Endothelial cell of umbilical vein (primary cell): Measurements from ENCODE around the gene ACD. TPM values are rescaled to one million over a fixed set of nuclear protein-coding genes. Genes with fewer than 3 reads are reported as not detected.

Experiments used
- BruUV-seq: library from RNA; stranded (reverse); fragments of 400-500 nt; replicated peaks from 2 replicates; lab custom pipeline; 2021; lab: Mats Ljungman, UMichigan
- CTCF ChIA-PET: fragments of 300-600, 350-600 bp; sonication (Branson Sonifier 250); formaldehyde crosslinking; loops from one replicate; lab custom pipeline; 2021; ENCODE audit warnings: antibody characterized with exemption, inconsistent platforms; lab: Charles Lee
- POLR2A ChIA-PET: fragments of 300-600, 350-600 bp; sonication (Branson Sonifier 250); formaldehyde crosslinking; loops from one replicate; lab custom pipeline; 2021; ENCODE audit warnings: antibody characterized with exemption, inconsistent platforms; lab: Charles Lee
- DNase-seq: peaks from one replicate; pipeline ENCODE4 v3.0.0-alpha.2; 2011; ENCODE audit warnings: low read depth, low spot score
- FAIRE-seq: peaks from 2 replicates; lab custom pipeline; 2011; peaks lifted over from hg19 to GRCh38; lab: Jason Lieb, UNC
- H2AFZ ChIP-seq: 2 replicates; pipeline ENCODE4 v1.6.0; 2012; ENCODE audit warnings: low read depth, low read length, control low read depth, inconsistent platforms
- H3K27ac ChIP-seq: 2 replicates; pipeline ENCODE4 v1.5.1; 2011; ENCODE audit warnings: low read depth, mild to moderate bottlenecking, control low read depth, low read length, moderate library complexity; ENCODE audit not compliant: insufficient read depth
- H3K27me3 ChIP-seq, 2 experiments: 2 replicates each; pipeline versions ENCODE4 v1.6.0 to v1.6.1; 2011; ENCODE audit warnings: low read length in 2 of 2, mixed read lengths in 1 of 2; ENCODE audit not compliant: control insufficient read depth in 2 of 2, insufficient read depth in 2 of 2
- H3K36me3 ChIP-seq, 2 experiments: 2 replicates in 1 of 2; 3 replicates in 1 of 2; pipeline ENCODE4 v1.5.1; 2011; ENCODE audit warnings: low read length in 2 of 2, mild to moderate bottlenecking in 1 of 2, moderate library complexity in 1 of 2; ENCODE audit not compliant: control insufficient read depth in 2 of 2, insufficient read depth in 2 of 2; ENCODE audit errors: extremely low read depth in 1 of 2
- H3K4me1 ChIP-seq: 3 replicates; pipeline ENCODE4 v1.5.1; 2011; ENCODE audit warnings: mild to moderate bottlenecking, low read length; ENCODE audit not compliant: control insufficient read depth, insufficient read depth; ENCODE audit errors: extremely low read depth
- H3K4me2 ChIP-seq: 2 replicates; pipeline ENCODE4 v1.6.1; 2011; ENCODE audit warnings: low read length, control low read depth, mixed read lengths; ENCODE audit not compliant: insufficient read depth
- H3K4me3 ChIP-seq, 3 experiments: fragments of 200-600 bp in 1 of 3; sonication (generic), shearing (Covaris generic) in 1 of 3; replicated peaks in 1 of 3; 2 replicates each; pipeline ENCODE4 v1.5.1; 2011 to 2016; ENCODE audit warnings: control low read depth in 3 of 3, low read length in 3 of 3, mild to moderate bottlenecking in 2 of 3, inconsistent platforms in 1 of 3, low read depth in 1 of 3, moderate library complexity in 1 of 3; ENCODE audit not compliant: insufficient read depth in 1 of 3
- H3K79me2 ChIP-seq: 2 replicates; pipeline ENCODE4 v1.6.0; 2012; ENCODE audit warnings: low read length, inconsistent platforms; ENCODE audit not compliant: control insufficient read depth, insufficient read depth
- H3K9ac ChIP-seq: replicated peaks from 2 replicates; pipeline ENCODE3; 2011; ENCODE audit warnings: low read length, control low read depth; ENCODE audit not compliant: insufficient read depth; ENCODE audit errors: extremely low read depth
- H3K9me1 ChIP-seq: replicated peaks from 3 replicates; pipeline ENCODE4 v1.6.0; 2011; ENCODE audit warnings: mild to moderate bottlenecking, low read length; ENCODE audit not compliant: control insufficient read depth, insufficient read depth; ENCODE audit errors: extremely low read depth
- H3K9me3 ChIP-seq: replicated peaks from 2 replicates; pipeline ENCODE4 v1.5.1; 2012; ENCODE audit warnings: low read length, inconsistent platforms; ENCODE audit not compliant: control insufficient read depth, insufficient read depth
- H4K20me1 ChIP-seq: replicated peaks from 2 replicates; pipeline ENCODE3; 2011; ENCODE audit warnings: mild to moderate bottlenecking, low read length; ENCODE audit not compliant: control insufficient read depth, insufficient read depth; ENCODE audit errors: extremely low read depth
- CTCF ChIP-seq, 2 donors: IDR thresholded peaks; 1 replicate in 1 of 2; 2 replicates in 1 of 2; pipeline ENCODE4 v1.5.1; 2011; ENCODE audit warnings: low read length in 2 of 2, mild to moderate bottlenecking in 2 of 2, moderate library complexity in 2 of 2, control low read depth in 1 of 2, inconsistent platforms in 1 of 2, low read depth in 1 of 2; ENCODE audit not compliant: insufficient read depth in 1 of 2; ENCODE audit errors: extremely low read depth in 1 of 2
- EZH2 ChIP-seq: IDR thresholded peaks from 2 replicates; pipeline ENCODE4 v1.6.1; 2012; ENCODE audit warnings: borderline replicate concordance, low read depth, mild to moderate bottlenecking, moderate library complexity, low read length, inconsistent platforms; ENCODE audit not compliant: severe bottlenecking
- FOS ChIP-seq: IDR thresholded peaks from 2 replicates; pipeline ENCODE4 v1.6.1; 2011; ENCODE audit warnings: mild to moderate bottlenecking, low read length, moderate library complexity, borderline replicate concordance; ENCODE audit not compliant: insufficient read depth
- GATA2 ChIP-seq: IDR thresholded peaks from 2 replicates; pipeline ENCODE4 v1.7.0; 2011; ENCODE audit warnings: low read depth, mild to moderate bottlenecking, moderate library complexity, mixed read lengths, low read length; ENCODE audit not compliant: insufficient read length, insufficient read depth
- JUN ChIP-seq: IDR thresholded peaks from 2 replicates; pipeline ENCODE4 v1.6.1; 2011; ENCODE audit warnings: borderline replicate concordance, low read depth; ENCODE audit not compliant: insufficient read length, insufficient read depth
- MAX ChIP-seq: IDR thresholded peaks from 2 replicates; pipeline ENCODE4 v1.6.1; 2011; ENCODE audit not compliant: insufficient read depth, insufficient read length
- POLR2AphosphoS5 ChIP-seq: IDR thresholded peaks from 2 replicates; pipeline ENCODE4 v1.6.1; 2012; ENCODE audit warnings: low read depth, mild to moderate bottlenecking, control low read depth, low read length, moderate library complexity; ENCODE audit not compliant: insufficient read depth
- dilution Hi-C: fragments of 300-500 bp; cut with MboI; formaldehyde crosslinking; loops from one replicate; pipeline ENCODE4 v1.15.0; 2019; ENCODE audit warnings: low sequenced_read_pairs; ENCODE audit not compliant: extremely low pct_ligation_motif_present
- intact Hi-C: fragments of 100-400 bp; cut with micrococcal nuclease; formaldehyde crosslinking; loops from one replicate; pipeline ENCODE4 v1.10.0; 2022
- polyA plus RNA-seq, 4 experiments: library from polyadenylated mRNA; depleted of rRNA in 3 of 4; stranded (reverse) in 3 of 4; unstranded in 1 of 4; fragments of >200 nt; gene quantifications; 2 replicates each; pipeline versions ENCODE4 v1.2.1 to v1.2.3, GENCODE V29; 2011 to 2012; ENCODE audit warnings: missing spikeins in 1 of 4
- total RNA-seq: library from RNA; stranded (reverse); gene quantifications from 2 replicates; pipeline ENCODE4 v1.2.3, GENCODE V29; 2021

Gene ACD
- total and polyA plus RNA-seq, 2 donors (not counting 3 experiments of a cell fraction or from before 2014, with no cell fraction given), result 24.4 to 36.0 TPM

DNA sequence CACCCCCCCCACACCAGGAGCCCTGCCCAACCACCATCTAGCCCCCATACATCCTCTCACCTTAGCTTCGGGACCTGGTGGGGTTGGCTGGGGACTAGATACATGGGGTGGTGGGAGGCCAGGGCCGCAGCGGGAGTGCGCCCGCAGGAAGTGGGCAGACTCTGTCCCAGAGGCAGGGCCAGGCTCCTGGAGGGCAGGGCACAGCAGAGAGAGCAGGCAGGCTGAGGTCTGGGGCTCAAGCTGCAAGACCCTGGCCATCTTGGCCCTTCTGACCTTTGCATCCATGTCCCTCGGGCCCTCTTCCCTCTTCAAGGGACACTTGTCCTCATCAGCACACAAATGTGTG is 3.8 kb upstream of the ACD start:
- peaks cover 0 to 6% of the 10 kb centered on the region in 2 experiments for H3K36me3 ChIP-seq
- H3K4me1 ChIP-seq, result peaks cover 24% of the 10 kb centered on the region
- no peaks in the 10 kb centered on the region for H3K9me1 ChIP-seq
- H4K20me1 ChIP-seq, result no peaks in the 10 kb centered on the region
- no peak overlapping the region for H3K4me2 ChIP-seq
- no peak overlapping the region for H3K27ac ChIP-seq
- ChIA-PET POLR2A (interaction anchor here (0.6 kb wide), 1 partner anchor 120 kb away, joined by 3 read pairs; no protein-coding TSS in a partner anchor), CTCF (interaction anchor here (1.2 to 12.7 kb wide), 5 partner anchors 9 to 143 kb away, joined by 3 to 163 read pairs (median 5); partner anchors contain the start of gene CARMIL2)
- no peaks in the 10 kb centered on the region for H3K79me2 ChIP-seq
- no peak overlapping the region for H3K9ac ChIP-seq
- FAIRE-seq, result no peak
- BruUV-seq, result no TSS peak
- H2AFZ ChIP-seq, result no peak overlapping the region
- dilution Hi-C loops (no loop called here), intact Hi-C loops (no loop called here)
- TF ChIP-seq POLR2AphosphoS5 (no peak), GATA2 (no peak), EZH2 (no peak), FOS (no peak), JUN (no peak), MAX (no peak), CTCF (IDR thresholded peaks at IDR 0.05; ENCODE audit: extremely low read depth in 1 of 2, insufficient read depth in 1 of 2, low read depth in 1 of 2, low read length in 2 of 2) (no peak)
- no peaks in the 10 kb centered on the region for H3K9me3 ChIP-seq
- no peak overlapping the region for H3K4me3 ChIP-seq
- H3K27me3 ChIP-seq, result no peaks in the 10 kb centered on the region
- no peak for DNase-seq
